Measurements from ENCODE around the gene CDH13.

CDH13 gene

DNA sequence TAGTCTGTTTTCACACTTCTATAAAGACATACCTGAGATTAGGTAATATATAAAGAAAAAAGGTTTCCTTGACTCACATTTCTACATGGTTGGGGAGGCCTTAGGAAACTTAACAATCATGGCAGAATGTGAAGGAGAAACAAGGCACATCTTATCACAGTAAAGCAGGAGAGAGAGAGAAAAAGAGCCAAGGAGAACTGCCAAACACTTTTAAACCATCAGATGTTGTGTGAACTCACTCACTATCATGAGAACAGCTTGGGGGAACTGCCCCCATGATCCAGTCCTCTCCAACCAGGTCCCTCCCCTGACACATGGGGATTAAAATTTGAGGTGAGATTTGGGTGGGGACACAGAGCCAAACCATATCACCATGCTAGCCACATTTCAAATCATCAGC is 547.9 kb downstream of the CDH13 start:
- no peaks in the 10 kb centered on the region for H3K36me3 ChIP-seq (replicated peaks; ENCODE audit: insufficient read depth, low read length)
- no peak overlapping the region for H3K9ac ChIP-seq (ENCODE audit: low read length)
- no peaks in the 10 kb centered on the region for H3K4me1 ChIP-seq (ENCODE audit: low read length)
- H3K9me2 ChIP-seq (replicated peaks; ENCODE audit: insufficient read depth, low read length): no peaks in the 10 kb centered on the region
- H3F3A ChIP-seq (ENCODE audit: insufficient read depth, low read length): no peaks in the 10 kb centered on the region
- no peak overlapping the region for H3K4me2 ChIP-seq (ENCODE audit: low read depth, low read length)
- H2AFZ ChIP-seq (ENCODE audit: low read length): no peak overlapping the region
- TF ChIP-seq EZH2 (optimal IDR thresholded peaks at IDR 0.05; ENCODE audit: low read depth, low read length) (no peak), EZH2phosphoT487 (IDR thresholded peaks at IDR 0.05; ENCODE audit: low read length) (no peak)
- TF ChIP-seq, protein P1, sequence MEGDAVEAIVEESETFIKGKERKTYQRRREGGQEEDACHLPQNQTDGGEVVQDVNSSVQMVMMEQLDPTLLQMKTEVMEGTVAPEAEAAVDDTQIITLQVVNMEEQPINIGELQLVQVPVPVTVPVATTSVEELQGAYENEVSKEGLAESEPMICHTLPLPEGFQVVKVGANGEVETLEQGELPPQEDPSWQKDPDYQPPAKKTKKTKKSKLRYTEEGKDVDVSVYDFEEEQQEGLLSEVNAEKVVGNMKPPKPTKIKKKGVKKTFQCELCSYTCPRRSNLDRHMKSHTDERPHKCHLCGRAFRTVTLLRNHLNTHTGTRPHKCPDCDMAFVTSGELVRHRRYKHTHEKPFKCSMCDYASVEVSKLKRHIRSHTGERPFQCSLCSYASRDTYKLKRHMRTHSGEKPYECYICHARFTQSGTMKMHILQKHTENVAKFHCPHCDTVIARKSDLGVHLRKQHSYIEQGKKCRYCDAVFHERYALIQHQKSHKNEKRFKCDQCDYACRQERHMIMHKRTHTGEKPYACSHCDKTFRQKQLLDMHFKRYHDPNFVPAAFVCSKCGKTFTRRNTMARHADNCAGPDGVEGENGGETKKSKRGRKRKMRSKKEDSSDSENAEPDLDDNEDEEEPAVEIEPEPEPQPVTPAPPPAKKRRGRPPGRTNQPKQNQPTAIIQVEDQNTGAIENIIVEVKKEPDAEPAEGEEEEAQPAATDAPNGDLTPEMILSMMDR (IDR thresholded peaks at IDR 0.05; ENCODE audit: low read length): no peak
- H4K20me1 ChIP-seq (ENCODE audit: insufficient read depth, low read length): no peaks in the 10 kb centered on the region
- H3K4me3 ChIP-seq (ENCODE audit: low read length): no peak overlapping the region
- no peak overlapping the region for H3K27ac ChIP-seq (ENCODE audit: low read length)
- H3K79me2 ChIP-seq (ENCODE audit: low read length): no peaks in the 10 kb centered on the region
- no peaks in the 10 kb centered on the region for H3K9me3 ChIP-seq (replicated peaks; ENCODE audit: insufficient read depth, low read length)
- no peak for DNase-seq
- H3K27me3 ChIP-seq (replicated peaks; ENCODE audit: insufficient read depth, low read length): no peaks in the 10 kb centered on the region

DNA sequence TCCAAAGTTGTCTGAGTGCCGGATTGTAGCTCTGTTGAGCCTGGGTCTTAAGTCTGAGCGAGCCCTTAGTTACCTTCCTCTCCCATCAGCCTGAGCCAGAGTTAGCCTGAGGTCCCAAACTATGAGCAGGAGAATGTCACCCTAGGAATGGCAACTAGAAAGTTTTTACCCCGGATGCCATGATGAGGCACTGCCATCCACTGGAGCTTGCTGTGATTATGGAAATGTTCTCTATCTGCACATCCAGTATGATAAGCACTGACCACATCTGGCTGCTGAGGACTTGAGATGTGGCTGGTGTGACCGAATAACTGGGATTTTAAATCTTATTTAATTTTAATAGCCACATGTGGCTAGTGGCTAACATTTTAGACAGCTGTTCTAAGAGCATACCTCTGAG is 550.0 kb downstream of the CDH13 start:
- Histone ChIP-seq H3K27me3 (replicated peaks; ENCODE audit: insufficient read depth, low read length) (no peaks in the 10 kb centered on the region), H3K9me2 (replicated peaks; ENCODE audit: insufficient read depth, low read length) (no peaks in the 10 kb centered on the region), H4K20me1 (ENCODE audit: insufficient read depth, low read length) (no peaks in the 10 kb centered on the region), H3K79me2 (ENCODE audit: low read length) (no peaks in the 10 kb centered on the region), H3K4me1 (ENCODE audit: low read length) (no peaks in the 10 kb centered on the region), H2AFZ (ENCODE audit: low read length) (no peak overlapping the region), H3F3A (ENCODE audit: insufficient read depth, low read length) (no peaks in the 10 kb centered on the region), H3K9ac (ENCODE audit: low read length) (no peak overlapping the region), H3K27ac (ENCODE audit: low read length) (no peak overlapping the region), H3K4me3 (ENCODE audit: low read length) (no peak overlapping the region), H3K9me3 (replicated peaks; ENCODE audit: insufficient read depth, low read length) (no peaks in the 10 kb centered on the region), H3K4me2 (ENCODE audit: low read depth, low read length) (no peak overlapping the region), H3K36me3 (replicated peaks; ENCODE audit: insufficient read depth, low read length) (no peaks in the 10 kb centered on the region)
- no peak for TF ChIP-seq EZH2phosphoT487 (IDR thresholded peaks at IDR 0.05; ENCODE audit: low read length)
- TF ChIP-seq EZH2 (optimal IDR thresholded peaks at IDR 0.05; ENCODE audit: low read depth, low read length): no peak
- DNase-seq: no peak

DNA sequence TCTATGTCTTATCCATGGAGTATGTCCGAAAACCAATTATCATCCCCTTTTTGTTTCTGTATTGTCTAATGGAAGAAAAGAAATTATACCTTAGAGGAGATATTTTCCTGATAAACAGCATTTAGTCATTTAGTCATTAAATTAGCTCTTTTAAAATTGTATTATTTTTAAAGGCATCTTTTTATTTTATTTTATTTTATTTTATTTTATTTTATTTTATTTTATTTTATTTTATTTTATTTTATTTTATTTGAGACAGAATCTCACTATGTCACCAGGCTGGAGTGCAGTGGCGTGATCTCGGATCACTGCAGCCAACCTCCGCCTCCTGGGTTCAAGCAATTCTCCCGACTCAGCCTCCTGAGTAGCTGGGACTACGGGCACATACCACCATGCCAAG is 559.1 kb downstream of the CDH13 start:
- H3K79me2 ChIP-seq (ENCODE audit: low read length): no peaks in the 10 kb centered on the region

DNA sequence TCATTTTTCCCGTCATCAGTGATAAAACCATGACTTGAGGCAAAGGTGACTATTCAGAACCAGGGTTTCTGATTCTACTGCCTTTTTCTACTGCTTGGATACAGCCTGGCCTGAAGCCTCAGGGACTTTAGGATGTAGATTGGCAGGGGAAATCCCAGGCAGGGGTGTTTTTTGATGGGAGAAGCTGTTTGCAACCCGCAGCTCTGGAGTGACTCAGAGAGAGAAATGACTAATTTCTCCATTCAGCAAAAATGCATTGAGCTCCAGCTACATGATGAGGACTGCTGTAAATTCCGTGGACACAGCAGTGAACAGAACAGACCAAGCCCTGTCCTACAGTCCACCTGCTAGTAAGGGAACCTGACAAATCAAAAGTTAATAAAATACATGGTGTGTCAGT is 560.6 kb downstream of the CDH13 start:
- Histone ChIP-seq H3K4me2 (ENCODE audit: low read depth, low read length) (no peak overlapping the region), H3K4me1 (ENCODE audit: low read length) (no peaks in the 10 kb centered on the region), H3K79me2 (ENCODE audit: low read length) (no peaks in the 10 kb centered on the region), H3K9me3 (replicated peaks; ENCODE audit: insufficient read depth, low read length) (no peaks in the 10 kb centered on the region), H4K20me1 (ENCODE audit: insufficient read depth, low read length) (no peaks in the 10 kb centered on the region), H2AFZ (ENCODE audit: low read length) (no peak overlapping the region), H3F3A (ENCODE audit: insufficient read depth, low read length) (no peaks in the 10 kb centered on the region), H3K27ac (ENCODE audit: low read length) (no peak overlapping the region), H3K4me3 (ENCODE audit: low read length) (no peak overlapping the region), H3K9me2 (replicated peaks; ENCODE audit: insufficient read depth, low read length) (no peaks in the 10 kb centered on the region), H3K9ac (ENCODE audit: low read length) (no peak overlapping the region), H3K27me3 (replicated peaks; ENCODE audit: insufficient read depth, low read length) (no peaks in the 10 kb centered on the region), H3K36me3 (replicated peaks; ENCODE audit: insufficient read depth, low read length) (no peaks in the 10 kb centered on the region)
- no peak for TF ChIP-seq EZH2 (optimal IDR thresholded peaks at IDR 0.05; ENCODE audit: low read depth, low read length)
- TF ChIP-seq EZH2phosphoT487 (IDR thresholded peaks at IDR 0.05; ENCODE audit: low read length): no peak
- TF ChIP-seq, protein P1 (IDR thresholded peaks at IDR 0.05; ENCODE audit: low read length): no peak
- no peak for DNase-seq

More for the DNA sequence above, 559.1 kb downstream of the CDH13 start:
- no peak overlapping the region for H3K4me2 ChIP-seq (ENCODE audit: low read depth, low read length)
- no peaks in the 10 kb centered on the region for H3F3A ChIP-seq (ENCODE audit: insufficient read depth, low read length)
- H4K20me1 ChIP-seq (ENCODE audit: insufficient read depth, low read length): no peaks in the 10 kb centered on the region
- no peaks in the 10 kb centered on the region for H3K27me3 ChIP-seq (replicated peaks; ENCODE audit: insufficient read depth, low read length)
- no peaks in the 10 kb centered on the region for H3K4me1 ChIP-seq (ENCODE audit: low read length)
- DNase-seq: no peak
- no peaks in the 10 kb centered on the region for H3K9me2 ChIP-seq (replicated peaks; ENCODE audit: insufficient read depth, low read length)
- H3K9me3 ChIP-seq (replicated peaks; ENCODE audit: insufficient read depth, low read length): no peaks in the 10 kb centered on the region
- TF ChIP-seq, protein P1 (IDR thresholded peaks at IDR 0.05; ENCODE audit: low read length): no peak
- TF ChIP-seq EZH2phosphoT487 (IDR thresholded peaks at IDR 0.05; ENCODE audit: low read length): no peak
- H3K27ac ChIP-seq (ENCODE audit: low read length): no peak overlapping the region
- H3K4me3 ChIP-seq (ENCODE audit: low read length): no peak overlapping the region
- no peak overlapping the region for H2AFZ ChIP-seq (ENCODE audit: low read length)
- no peak overlapping the region for H3K9ac ChIP-seq (ENCODE audit: low read length)
- no peaks in the 10 kb centered on the region for H3K36me3 ChIP-seq (replicated peaks; ENCODE audit: insufficient read depth, low read length)
